Neural cell (in vitro differentiated cells): ENCODE measurements around the gene GFRA1. TPM values are rescaled to one million over a fixed set of nuclear protein-coding genes. Genes with fewer than 3 reads are reported as not detected.

Experiments
- H2AFZ ChIP-seq: fragments of 200-600, 300-800 bp; sonication (generic), shearing (Covaris generic); 2 replicates; pipeline ENCODE4 v1.6.0; 2014; ENCODE audit warnings: low read depth, mild to moderate bottlenecking, antibody characterized with exemption, low read length, moderate library complexity
- H3F3A ChIP-seq: fragments of 200-600 bp; shearing (Covaris generic); 2 replicates; pipeline ENCODE4 v1.6.1; 2016; ENCODE audit warnings: mild to moderate bottlenecking, moderate library complexity, mixed read lengths, antibody characterized with exemption, low read length; ENCODE audit not compliant: insufficient read depth, poor library complexity, severe bottlenecking
- H3K27ac ChIP-seq: fragments of 200-600, 300-800 bp; sonication (generic), shearing (Covaris generic); 2 replicates; pipeline ENCODE4 v1.5.1; 2014; ENCODE audit warnings: mild to moderate bottlenecking, low read length, moderate library complexity
- H3K27me3 ChIP-seq: fragments of 300-800, 200-600 bp; sonication (generic), shearing (Covaris generic); 2 replicates; pipeline ENCODE4 v1.6.0; 2014; ENCODE audit warnings: mild to moderate bottlenecking, low read depth, low read length, moderate library complexity; ENCODE audit not compliant: insufficient read depth
- H3K36me3 ChIP-seq: fragments of 300-800, 200-600 bp; sonication (generic), shearing (Covaris generic); 2 replicates; pipeline ENCODE4 v1.5.1; 2014; ENCODE audit warnings: mild to moderate bottlenecking, antibody characterized with exemption, low read length, moderate library complexity; ENCODE audit not compliant: insufficient read depth
- H3K4me2 ChIP-seq: fragments of 300-800, 200-600 bp; sonication (generic), shearing (Covaris generic); 2 replicates; pipeline ENCODE4 v1.6.0; 2014; ENCODE audit warnings: mild to moderate bottlenecking, low read length
- H3K4me3 ChIP-seq: fragments of 300-800, 200-600 bp; sonication (generic), shearing (Covaris generic); 2 replicates; pipeline ENCODE4 v1.5.1; 2014; ENCODE audit warnings: mild to moderate bottlenecking, low read length, moderate library complexity
- H3K79me2 ChIP-seq: fragments of 200-600 bp; shearing (Covaris generic); replicated peaks from 2 replicates; pipeline ENCODE4 v1.6.0; 2014; ENCODE audit warnings: mild to moderate bottlenecking, low read length, moderate library complexity; ENCODE audit not compliant: insufficient read depth
- H3K9ac ChIP-seq: fragments of 300-800, 200-600 bp; sonication (generic), shearing (Covaris generic); 2 replicates; pipeline ENCODE4 v1.6.1; 2016; ENCODE audit warnings: mild to moderate bottlenecking, low read length, mixed read lengths
- H3K9me2 ChIP-seq: fragments of 200-600 bp; shearing (Covaris generic); 2 replicates; pipeline ENCODE4 v1.6.1; 2016; ENCODE audit warnings: mild to moderate bottlenecking, low read length, mixed read lengths; ENCODE audit not compliant: insufficient read depth
- H3K9me3 ChIP-seq: fragments of 200-600, 300-800 bp; sonication (generic), shearing (Covaris generic); 2 replicates; pipeline ENCODE4 v1.6.1; 2016; ENCODE audit warnings: mild to moderate bottlenecking, mixed run types, low read length, moderate library complexity, mixed read lengths
- H4K20me1 ChIP-seq: fragments of 200-600 bp; shearing (Covaris generic); 2 replicates; pipeline ENCODE4 v1.6.1; 2016; ENCODE audit warnings: mild to moderate bottlenecking, mixed run types; ENCODE audit not compliant: insufficient read depth
- EP300 ChIP-seq: fragments of 450-650 bp; conservative IDR thresholded peaks from 2 replicates; pipeline ENCODE4 v1.6.1; 2014; ENCODE audit warnings: antibody characterized with exemption, mild to moderate bottlenecking, moderate library complexity; ENCODE audit not compliant: poor library complexity, severe bottlenecking
- EZH2 ChIP-seq: fragments of 200-600, 300-800 bp; shearing (Covaris generic), sonication (generic); IDR thresholded peaks from 2 replicates; pipeline ENCODE4 v1.6.1; 2014; ENCODE audit warnings: antibody characterized with exemption, low read length, borderline replicate concordance, mild to moderate bottlenecking; ENCODE audit not compliant: insufficient read depth, poor library complexity, severe bottlenecking
- MXI1 ChIP-seq: fragments of 450-650 bp; conservative IDR thresholded peaks from 2 replicates; pipeline ENCODE4 v1.6.1; 2014; ENCODE audit warnings: antibody characterized with exemption, mild to moderate bottlenecking; ENCODE audit not compliant: poor library complexity, severe bottlenecking
- POLR2AphosphoS5 ChIP-seq: IDR thresholded peaks from 2 replicates; pipeline ENCODE4 v1.6.1; 2012
- RAD21 ChIP-seq: fragments of 450-650 bp; conservative IDR thresholded peaks from 2 replicates; pipeline ENCODE4 v1.6.1; 2014; ENCODE audit warnings: antibody characterized with exemption, mild to moderate bottlenecking, moderate library complexity
- SMC3 ChIP-seq: fragments of 450-650 bp; conservative IDR thresholded peaks from 2 replicates; pipeline ENCODE4 v1.6.1; 2014; ENCODE audit warnings: antibody characterized with exemption, mild to moderate bottlenecking, moderate library complexity; ENCODE audit not compliant: poor library complexity
- TAF1 ChIP-seq: IDR thresholded peaks from 2 replicates; pipeline ENCODE4 v1.6.1; 2012; ENCODE audit warnings: low read depth
- polyA plus RNA-seq: library from polyadenylated mRNA; depleted of rRNA; stranded (reverse); fragments of >200 nt; gene quantifications from 2 replicates; pipeline ENCODE4 v1.2.3, GENCODE V29; 2014
- TF ChIP-seq, protein P1 (sequence below): IDR thresholded peaks from 2 replicates; pipeline ENCODE4 v1.6.1; 2012; ENCODE audit warnings: borderline replicate concordance
- TF ChIP-seq, protein P2 (sequence below): fragments of 450-650 bp; IDR thresholded peaks from 2 replicates; pipeline ENCODE4 v1.5.1; 2014; ENCODE audit warnings: antibody characterized with exemption, mild to moderate bottlenecking, moderate library complexity; ENCODE audit not compliant: poor library complexity, severe bottlenecking

GFRA1 gene
- polyA plus RNA-seq, 1 donor from 2014 or later, result 2.3 TPM

DNA sequence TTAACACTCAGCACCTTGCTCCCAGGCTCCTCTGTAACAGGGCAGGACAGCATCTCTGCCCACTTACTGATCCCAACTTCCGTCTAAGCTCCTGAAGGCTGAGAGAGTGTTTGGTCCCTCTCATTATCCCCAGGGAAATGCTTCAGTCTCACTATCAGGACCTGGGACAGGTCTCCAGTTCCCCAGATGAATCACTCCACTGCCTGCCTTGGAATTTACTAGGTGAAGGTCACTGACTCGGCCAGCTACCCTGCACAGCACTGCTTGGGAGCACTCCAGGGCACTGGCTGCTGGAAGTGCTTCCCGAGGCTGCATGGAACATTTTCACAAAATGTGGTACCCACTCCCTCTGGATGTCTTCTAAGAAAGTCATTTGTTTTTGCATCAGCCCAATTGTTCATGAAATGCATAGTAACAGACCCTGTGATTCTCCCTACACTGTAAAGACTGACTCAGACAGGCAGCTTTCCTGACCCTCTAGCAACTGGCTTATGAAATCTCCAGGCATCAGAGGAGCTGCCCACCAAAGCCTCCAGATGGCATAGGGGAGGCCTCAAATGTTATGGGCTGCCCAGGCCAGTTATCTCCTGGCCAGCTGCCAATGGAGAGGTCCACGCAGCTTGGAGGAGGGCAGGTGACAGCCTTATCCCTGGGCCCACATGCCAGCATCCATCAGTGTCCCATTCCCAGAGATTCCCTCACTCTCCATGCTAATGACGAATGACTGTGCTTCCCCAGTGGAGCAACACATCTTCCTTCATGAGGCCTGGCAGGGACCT lies 89.1 kb downstream of the GFRA1 start:
- Histone ChIP-seq H3K4me3 (no peak overlapping the region), H3K79me2 (no peaks in the 10 kb centered on the region), H2AFZ (no peak overlapping the region), H3K4me2 (no peak overlapping the region), H3K36me3 (no peaks in the 10 kb centered on the region), H3F3A (no peaks in the 10 kb centered on the region), H3K9me2 (no peaks in the 10 kb centered on the region), H3K9ac (no peak overlapping the region), H3K27me3 (no peaks in the 10 kb centered on the region), H3K27ac (no peak overlapping the region), H3K9me3 (no peaks in the 10 kb centered on the region), H4K20me1 (no peaks in the 10 kb centered on the region)
- TF ChIP-seq EZH2 (no peak), TAF1 (no peak), RAD21 (no peak), EP300 (no peak), MXI1 (no peak), POLR2AphosphoS5 (no peak), SMC3 (no peak)
- TF ChIP-seq, protein P1, sequence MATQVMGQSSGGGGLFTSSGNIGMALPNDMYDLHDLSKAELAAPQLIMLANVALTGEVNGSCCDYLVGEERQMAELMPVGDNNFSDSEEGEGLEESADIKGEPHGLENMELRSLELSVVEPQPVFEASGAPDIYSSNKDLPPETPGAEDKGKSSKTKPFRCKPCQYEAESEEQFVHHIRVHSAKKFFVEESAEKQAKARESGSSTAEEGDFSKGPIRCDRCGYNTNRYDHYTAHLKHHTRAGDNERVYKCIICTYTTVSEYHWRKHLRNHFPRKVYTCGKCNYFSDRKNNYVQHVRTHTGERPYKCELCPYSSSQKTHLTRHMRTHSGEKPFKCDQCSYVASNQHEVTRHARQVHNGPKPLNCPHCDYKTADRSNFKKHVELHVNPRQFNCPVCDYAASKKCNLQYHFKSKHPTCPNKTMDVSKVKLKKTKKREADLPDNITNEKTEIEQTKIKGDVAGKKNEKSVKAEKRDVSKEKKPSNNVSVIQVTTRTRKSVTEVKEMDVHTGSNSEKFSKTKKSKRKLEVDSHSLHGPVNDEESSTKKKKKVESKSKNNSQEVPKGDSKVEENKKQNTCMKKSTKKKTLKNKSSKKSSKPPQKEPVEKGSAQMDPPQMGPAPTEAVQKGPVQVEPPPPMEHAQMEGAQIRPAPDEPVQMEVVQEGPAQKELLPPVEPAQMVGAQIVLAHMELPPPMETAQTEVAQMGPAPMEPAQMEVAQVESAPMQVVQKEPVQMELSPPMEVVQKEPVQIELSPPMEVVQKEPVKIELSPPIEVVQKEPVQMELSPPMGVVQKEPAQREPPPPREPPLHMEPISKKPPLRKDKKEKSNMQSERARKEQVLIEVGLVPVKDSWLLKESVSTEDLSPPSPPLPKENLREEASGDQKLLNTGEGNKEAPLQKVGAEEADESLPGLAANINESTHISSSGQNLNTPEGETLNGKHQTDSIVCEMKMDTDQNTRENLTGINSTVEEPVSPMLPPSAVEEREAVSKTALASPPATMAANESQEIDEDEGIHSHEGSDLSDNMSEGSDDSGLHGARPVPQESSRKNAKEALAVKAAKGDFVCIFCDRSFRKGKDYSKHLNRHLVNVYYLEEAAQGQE, result no peak
- TF ChIP-seq, protein P2, sequence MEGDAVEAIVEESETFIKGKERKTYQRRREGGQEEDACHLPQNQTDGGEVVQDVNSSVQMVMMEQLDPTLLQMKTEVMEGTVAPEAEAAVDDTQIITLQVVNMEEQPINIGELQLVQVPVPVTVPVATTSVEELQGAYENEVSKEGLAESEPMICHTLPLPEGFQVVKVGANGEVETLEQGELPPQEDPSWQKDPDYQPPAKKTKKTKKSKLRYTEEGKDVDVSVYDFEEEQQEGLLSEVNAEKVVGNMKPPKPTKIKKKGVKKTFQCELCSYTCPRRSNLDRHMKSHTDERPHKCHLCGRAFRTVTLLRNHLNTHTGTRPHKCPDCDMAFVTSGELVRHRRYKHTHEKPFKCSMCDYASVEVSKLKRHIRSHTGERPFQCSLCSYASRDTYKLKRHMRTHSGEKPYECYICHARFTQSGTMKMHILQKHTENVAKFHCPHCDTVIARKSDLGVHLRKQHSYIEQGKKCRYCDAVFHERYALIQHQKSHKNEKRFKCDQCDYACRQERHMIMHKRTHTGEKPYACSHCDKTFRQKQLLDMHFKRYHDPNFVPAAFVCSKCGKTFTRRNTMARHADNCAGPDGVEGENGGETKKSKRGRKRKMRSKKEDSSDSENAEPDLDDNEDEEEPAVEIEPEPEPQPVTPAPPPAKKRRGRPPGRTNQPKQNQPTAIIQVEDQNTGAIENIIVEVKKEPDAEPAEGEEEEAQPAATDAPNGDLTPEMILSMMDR, result no peak

DNA sequence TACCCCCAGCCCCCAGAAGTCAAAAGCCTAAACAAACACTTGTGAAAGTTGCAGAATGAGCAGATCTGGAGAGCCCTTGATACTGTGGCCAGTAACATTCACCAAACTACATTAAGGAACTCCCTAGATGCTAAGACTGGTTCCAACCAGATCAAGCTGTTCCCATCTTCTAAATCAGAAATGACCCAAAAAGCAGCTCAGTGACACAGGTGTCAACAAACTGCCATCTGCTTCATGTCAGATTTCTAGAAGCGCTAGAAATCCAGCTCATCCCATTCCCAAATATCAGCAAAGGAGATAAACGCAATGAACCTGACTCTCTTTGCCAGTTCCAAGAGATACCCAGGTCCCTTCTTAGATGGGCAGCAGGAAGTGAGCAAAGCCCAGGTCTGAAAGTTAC lies 90.6 kb downstream of the GFRA1 start:
- no peaks in the 10 kb centered on the region for H3K36me3 ChIP-seq
- no peak for TF ChIP-seq RAD21
- TF ChIP-seq EZH2, result no peak
- TF ChIP-seq, protein P2, result no peak
- TF ChIP-seq TAF1, result no peak
- no peak for TF ChIP-seq POLR2AphosphoS5
- no peak for TF ChIP-seq MXI1
- TF ChIP-seq SMC3, result no peak
- TF ChIP-seq, protein P1, result no peak
- TF ChIP-seq EP300, result no peak
- no peak overlapping the region for H3K27ac ChIP-seq
- no peaks in the 10 kb centered on the region for H3K27me3 ChIP-seq
- H3K9ac ChIP-seq, result no peak overlapping the region
- H3K79me2 ChIP-seq, result no peaks in the 10 kb centered on the region
- no peak overlapping the region for H3K4me2 ChIP-seq
- no peak overlapping the region for H3K4me3 ChIP-seq
- H3F3A ChIP-seq, result no peaks in the 10 kb centered on the region
- H4K20me1 ChIP-seq, result no peaks in the 10 kb centered on the region
- H3K9me2 ChIP-seq, result no peaks in the 10 kb centered on the region
- no peaks in the 10 kb centered on the region for H3K9me3 ChIP-seq
- no peak overlapping the region for H2AFZ ChIP-seq
